D721Med (cell line): ENCODE data around the gene SCUBE3.

Source experiments
- DNase-seq: peaks from one replicate; pipeline ENCODE4 v3.0.0; 2011; ENCODE audit warnings: low spot score; ENCODE audit not compliant: insufficient read length
- FAIRE-seq: peaks from 2 replicates; lab custom pipeline; 2011; peaks lifted over from hg19 to GRCh38; lab: Jason Lieb, UNC
- CTCF ChIP-seq: IDR thresholded peaks from 2 replicates; pipeline ENCODE4 v1.5.1; 2012; ENCODE audit warnings: mild to moderate bottlenecking, control low read depth; ENCODE audit not compliant: insufficient read depth; ENCODE audit errors: missing control alignments

The SCUBE3 gene

DNA sequence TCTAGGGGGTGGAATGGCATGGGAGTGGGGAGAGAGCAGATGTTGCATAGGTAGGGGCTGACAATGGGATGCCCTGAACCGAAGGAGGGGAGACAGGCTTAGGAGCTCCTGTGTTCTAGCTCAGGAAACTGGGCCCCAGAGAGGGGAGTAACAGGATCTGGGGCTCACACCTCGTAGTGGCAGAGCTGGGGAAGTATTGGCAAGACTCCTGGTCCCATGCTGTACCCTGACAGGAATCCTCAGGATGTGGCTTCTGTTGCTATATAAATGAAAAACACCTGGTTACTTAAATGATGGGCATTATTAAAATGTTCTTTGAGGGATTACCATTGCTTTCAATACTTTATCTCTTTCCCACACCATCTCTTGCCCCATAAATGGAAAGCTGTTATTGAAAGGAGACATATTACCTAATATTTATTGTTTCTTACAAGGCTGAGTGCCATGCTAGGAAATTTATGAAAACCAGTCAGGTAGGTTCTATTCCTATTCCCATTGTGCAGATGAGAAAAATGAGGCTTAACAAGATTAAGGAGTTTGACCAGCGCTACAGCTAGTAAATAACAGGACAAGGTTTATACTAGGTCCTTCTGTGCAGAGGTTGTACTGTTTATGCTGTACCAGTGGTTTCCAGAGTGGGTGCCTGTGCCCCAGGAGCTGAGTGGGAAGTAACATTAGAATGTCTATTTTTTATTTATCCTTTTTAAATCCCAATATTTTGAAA is 37.3 kb upstream of the SCUBE3 start:
- FAIRE-seq = no peak
- no peak for TF ChIP-seq CTCF
- DNase-seq = no peak

DNA sequence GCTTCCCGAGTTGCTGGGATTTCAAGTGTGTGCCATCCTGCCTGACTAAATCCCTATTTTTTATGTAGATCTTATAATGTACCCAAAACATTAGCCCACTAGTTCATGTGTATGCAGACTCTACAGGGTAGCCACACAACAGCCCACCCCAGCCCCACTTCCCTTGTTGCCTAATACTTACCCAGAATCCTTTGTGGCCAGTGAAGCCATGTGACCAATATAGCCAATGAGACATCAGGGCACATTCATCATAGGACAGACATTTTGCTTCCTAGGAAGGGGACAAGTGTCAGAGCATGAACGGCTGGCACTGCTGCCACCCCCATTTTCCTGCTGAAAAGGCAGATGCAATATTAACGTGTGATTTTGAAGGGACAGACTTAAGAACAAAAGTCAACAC is 36.6 kb upstream of the SCUBE3 start:
- no peak for DNase-seq

DNA sequence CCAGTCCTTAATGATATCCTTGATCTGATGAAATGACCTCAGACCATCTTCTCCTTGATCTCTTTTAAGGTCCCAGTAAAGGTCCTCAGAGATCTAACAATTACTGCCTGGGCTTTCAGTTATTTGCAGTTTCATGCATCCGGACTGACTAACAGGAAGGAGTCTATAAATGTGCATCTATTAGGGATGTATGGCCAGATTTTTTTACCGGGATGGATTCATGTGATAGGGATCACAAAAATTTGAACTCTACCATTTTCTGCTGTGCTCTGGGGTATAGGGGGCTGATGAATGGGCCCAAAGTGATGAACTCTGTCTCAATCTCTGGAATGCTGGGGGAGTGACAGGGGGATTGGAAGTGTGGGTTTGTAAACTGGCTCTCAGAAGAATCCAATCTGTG is 36.2 kb upstream of the SCUBE3 start:
- TF ChIP-seq CTCF = no peak
- DNase-seq (no peak), FAIRE-seq (no peak)

More for the DNA sequence above, 36.6 kb upstream of the SCUBE3 start:
- TF ChIP-seq CTCF = no peak
- FAIRE-seq = no peak

DNA sequence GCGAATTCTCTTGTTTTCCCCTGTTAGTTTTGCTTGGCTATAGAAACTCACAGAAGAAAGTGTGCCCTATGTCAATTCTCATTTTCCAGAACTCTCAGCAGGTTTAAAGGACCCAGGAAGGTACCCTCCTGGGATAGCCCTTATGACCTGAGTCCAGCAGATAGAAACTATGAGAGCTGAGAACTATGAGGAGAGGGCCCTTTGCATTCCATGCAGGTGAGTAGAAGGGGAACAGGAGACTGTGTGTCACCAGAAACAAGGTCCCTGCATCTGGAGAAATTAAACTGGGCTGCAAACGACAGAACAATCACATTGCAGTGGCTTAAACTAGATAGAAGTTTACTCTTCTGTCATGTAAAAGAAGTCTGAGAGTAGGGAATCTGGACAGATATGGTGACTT is 35.7 kb upstream of the SCUBE3 start:
- TF ChIP-seq CTCF = no peak
- DNase-seq = no peak
- no peak for FAIRE-seq

GRCh38 chr6:35178932-35179832 is 34.6 kb upstream of the SCUBE3 start:
- DNase-seq (no peak), FAIRE-seq (no peak)
- TF ChIP-seq CTCF = no peak

- FAIRE-seq = no peak
- no peak for TF ChIP-seq CTCF
- DNase-seq = no peak
Observed at GRCh38 chr6:35179901-35180535, 33.7 kb upstream of the SCUBE3 start.
